ENCODE results near the gene FAM72A.
"Not testable (repeated sequence)": the region's sequence is repeated elsewhere in the genome, so short reads cannot be mapped to it uniquely, and the experiment has no call there.

GRCh38 chr1:206204159-206204511 lies 1.5 kb upstream of the FAM72A start:
- not testable (repeated sequence) for TF ChIP-seq CTCF (IDR thresholded peaks at IDR 0.05; ENCODE audit: low read depth, low read length); POLR2A (IDR thresholded peaks at IDR 0.05; ENCODE audit: extremely low read depth, insufficient read length); MAX (IDR thresholded peaks at IDR 0.05; ENCODE audit: low read depth, low read length)

Measured in NB4 (cell line).